ENCODE data around the gene SCP2.

SCP2 gene

GRCh38 chr1:52925571-52926005 lies 1.5 kb upstream of the SCP2 start:
- no peak for TF ChIP-seq CTCF (IDR thresholded peaks at IDR 0.05; ENCODE audit: low read depth, low read length)
- no peak overlapping the region for H3K4me3 ChIP-seq (ENCODE audit: low read depth, low read length)

GRCh38 chr1:52926864-52927211 lies 238 bp upstream of the SCP2 start:
- H3K27me3 ChIP-seq (ENCODE audit: insufficient read depth, low read depth, severe bottlenecking), result no peaks in the 10 kb centered on the region
- no peak overlapping the region for H3K4me3 ChIP-seq (ENCODE audit: low read depth, low read length)
- peaks cover 8% of the 10 kb centered on the region for H3K9me3 ChIP-seq (ENCODE audit: severe bottlenecking)
- TF ChIP-seq CTCF (IDR thresholded peaks at IDR 0.05; ENCODE audit: low read depth, low read length), result no peak
- no peak for DNase-seq
- no peak overlapping the region for H3K27ac ChIP-seq
- H3K36me3 ChIP-seq, result no peaks in the 10 kb centered on the region

More at GRCh38 chr1:52925571-52926005, 1.5 kb upstream of the SCP2 start:
- H3K27ac ChIP-seq, result no peak overlapping the region
- DNase-seq, result peak; percentile 38
- H3K36me3 ChIP-seq, result no peaks in the 10 kb centered on the region
- no peaks in the 10 kb centered on the region for H3K27me3 ChIP-seq (ENCODE audit: insufficient read depth, low read depth, severe bottlenecking)
- peaks cover 8% of the 10 kb centered on the region for H3K9me3 ChIP-seq (ENCODE audit: severe bottlenecking)

GRCh38 chr1:52928015-52928404 lies 934 bp downstream of the SCP2 start:
- TF ChIP-seq CTCF (IDR thresholded peaks at IDR 0.05; ENCODE audit: low read depth, low read length), result no peak
- H3K9me3 ChIP-seq (ENCODE audit: severe bottlenecking), result peaks cover 8% of the 10 kb centered on the region
- no peak overlapping the region for H3K27ac ChIP-seq
- no peaks in the 10 kb centered on the region for H3K36me3 ChIP-seq
- H3K27me3 ChIP-seq (ENCODE audit: insufficient read depth, low read depth, severe bottlenecking), result no peaks in the 10 kb centered on the region
- no peak overlapping the region for H3K4me3 ChIP-seq (ENCODE audit: low read depth, low read length)
- DNase-seq, result no peak

- Histone ChIP-seq H3K4me3 (ENCODE audit: low read depth, low read length) (no peak overlapping the region), H3K36me3 (no peaks in the 10 kb centered on the region), H3K27me3 (ENCODE audit: insufficient read depth, low read depth, severe bottlenecking) (no peaks in the 10 kb centered on the region), H3K9me3 (ENCODE audit: severe bottlenecking) (peaks cover 8% of the 10 kb centered on the region), H3K27ac (no peak overlapping the region)
- DNase-seq, result no peak
- no peak for TF ChIP-seq CTCF (IDR thresholded peaks at IDR 0.05; ENCODE audit: low read depth, low read length)
These were observed 1.9 kb downstream of the SCP2 start for GRCh38 chr1:52929019-52929418.

GRCh38 chr1:52937433-52938182 lies 10.5 kb downstream of the SCP2 start:
- Histone ChIP-seq H3K9me3 (ENCODE audit: severe bottlenecking) (no peaks in the 10 kb centered on the region), H3K27me3 (ENCODE audit: insufficient read depth, low read depth, severe bottlenecking) (no peaks in the 10 kb centered on the region), H3K36me3 (no peaks in the 10 kb centered on the region), H3K4me3 (ENCODE audit: low read depth, low read length) (no peak overlapping the region), H3K27ac (no peak overlapping the region)
- TF ChIP-seq CTCF (IDR thresholded peaks at IDR 0.05; ENCODE audit: low read depth, low read length), result no peak
- DNase-seq, result no peak

- no peak overlapping the region for H3K27ac ChIP-seq
- no peak overlapping the region for H3K4me3 ChIP-seq (ENCODE audit: low read depth, low read length)
- no peaks in the 10 kb centered on the region for H3K9me3 ChIP-seq (ENCODE audit: severe bottlenecking)
- TF ChIP-seq CTCF (IDR thresholded peaks at IDR 0.05; ENCODE audit: low read depth, low read length), result no peak
- no peak for DNase-seq
- no peaks in the 10 kb centered on the region for H3K36me3 ChIP-seq
- H3K27me3 ChIP-seq (ENCODE audit: insufficient read depth, low read depth, severe bottlenecking), result no peaks in the 10 kb centered on the region
These were observed 11.0 kb downstream of the SCP2 start for GRCh38 chr1:52938183-52938451.

Data from WERI-Rb-1 (cell line).